Sigmoid colon (tissue), 4 donors: ENCODE measurements around the gene FAM180B.

ENCODE experiments used
- EP300 ChIP-seq, 4 donors: sonication (generic); formaldehyde crosslinking; IDR thresholded peaks; one replicate each; pipeline ENCODE4 v1.6.1; 2017; ENCODE audit warnings: antibody characterized with exemption in 4 of 4
- POLR2A ChIP-seq, 2 donors: fragments of 450-650 bp; IDR thresholded peaks; one replicate each; pipeline ENCODE4 v1.6.1; 2016; ENCODE audit warnings: antibody characterized with exemption in 2 of 2, mild to moderate bottlenecking in 2 of 2, moderate library complexity in 2 of 2
- POLR2AphosphoS5 ChIP-seq, 4 donors: sonication (generic); formaldehyde crosslinking; IDR thresholded peaks; one replicate each; pipeline ENCODE4 v1.6.1; 2017; ENCODE audit warnings: antibody characterized with exemption in 4 of 4
- TF ChIP-seq, protein P1 (sequence below), 4 experiments: fragments of 450-650 bp in 3 of 4; fragments of 200-600 bp in 1 of 4; IDR thresholded peaks; one replicate each; pipeline ENCODE4 v1.5.1; 2016 to 2019; ENCODE audit warnings: antibody characterized with exemption in 4 of 4, mild to moderate bottlenecking in 3 of 4, moderate library complexity in 2 of 4

DNA sequence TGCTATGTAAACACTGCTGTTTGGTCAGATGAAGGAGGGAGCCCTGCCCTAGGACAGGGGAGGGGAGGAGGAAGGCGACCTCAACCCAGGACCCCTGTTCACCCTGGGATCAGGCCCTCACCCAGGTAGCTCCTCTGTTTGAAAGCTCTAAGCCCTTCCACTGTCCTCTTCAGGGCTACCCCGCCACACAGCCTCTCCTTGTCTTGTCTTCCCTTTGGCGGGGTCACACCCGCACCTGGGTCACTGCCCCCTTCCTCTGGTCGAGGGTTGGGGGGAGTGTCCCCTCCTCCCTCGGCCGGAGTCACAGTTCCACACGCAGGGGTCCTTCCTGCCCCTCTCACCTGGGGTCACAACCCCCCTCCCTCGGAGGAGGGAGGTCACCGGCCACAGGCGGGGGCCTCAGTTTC is 21.5 kb upstream of the FAM180B start:
- TF ChIP-seq, protein P1, sequence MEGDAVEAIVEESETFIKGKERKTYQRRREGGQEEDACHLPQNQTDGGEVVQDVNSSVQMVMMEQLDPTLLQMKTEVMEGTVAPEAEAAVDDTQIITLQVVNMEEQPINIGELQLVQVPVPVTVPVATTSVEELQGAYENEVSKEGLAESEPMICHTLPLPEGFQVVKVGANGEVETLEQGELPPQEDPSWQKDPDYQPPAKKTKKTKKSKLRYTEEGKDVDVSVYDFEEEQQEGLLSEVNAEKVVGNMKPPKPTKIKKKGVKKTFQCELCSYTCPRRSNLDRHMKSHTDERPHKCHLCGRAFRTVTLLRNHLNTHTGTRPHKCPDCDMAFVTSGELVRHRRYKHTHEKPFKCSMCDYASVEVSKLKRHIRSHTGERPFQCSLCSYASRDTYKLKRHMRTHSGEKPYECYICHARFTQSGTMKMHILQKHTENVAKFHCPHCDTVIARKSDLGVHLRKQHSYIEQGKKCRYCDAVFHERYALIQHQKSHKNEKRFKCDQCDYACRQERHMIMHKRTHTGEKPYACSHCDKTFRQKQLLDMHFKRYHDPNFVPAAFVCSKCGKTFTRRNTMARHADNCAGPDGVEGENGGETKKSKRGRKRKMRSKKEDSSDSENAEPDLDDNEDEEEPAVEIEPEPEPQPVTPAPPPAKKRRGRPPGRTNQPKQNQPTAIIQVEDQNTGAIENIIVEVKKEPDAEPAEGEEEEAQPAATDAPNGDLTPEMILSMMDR (IDR thresholded peaks at IDR 0.05) = no peak
- no peak for TF ChIP-seq POLR2AphosphoS5 (IDR thresholded peaks at IDR 0.05)
- TF ChIP-seq POLR2A (IDR thresholded peaks at IDR 0.05) = no peak
- no peak for TF ChIP-seq EP300 (IDR thresholded peaks at IDR 0.05)
